ENCODE data around the gene AGGF1.

Gene AGGF1

GRCh38 chr5:77064040-77064439 lies 33.8 kb downstream of the AGGF1 start:
- H3K36me3 ChIP-seq (ENCODE audit: low read depth) = peaks cover 88% of the 10 kb centered on the region
- no peak for ATAC-seq (ENCODE audit: low read depth)
- peak; percentile 33 for TF ChIP-seq CTCF (IDR thresholded peaks at IDR 0.05; ENCODE audit: poor library complexity, severe bottlenecking)

GRCh38 chr5:77065256-77065655 lies 35.1 kb downstream of the AGGF1 start:
- no peak for DNase-seq (ENCODE audit: low spot score)
- no peak overlapping the region for H3K4me3 ChIP-seq (ENCODE audit: severe bottlenecking)
- H3K4me1 ChIP-seq (ENCODE audit: insufficient read depth, poor library complexity, severe bottlenecking) = no peaks in the 10 kb centered on the region
- no peak overlapping the region for H3K27ac ChIP-seq (ENCODE audit: poor library complexity, severe bottlenecking)
- H3K9me3 ChIP-seq (ENCODE audit: severe bottlenecking) = no peaks in the 10 kb centered on the region
- H3K27me3 ChIP-seq (ENCODE audit: insufficient read depth, poor library complexity, severe bottlenecking) = no peaks in the 10 kb centered on the region
- no peak for ATAC-seq (ENCODE audit: low read depth)
- no peak for TF ChIP-seq CTCF (IDR thresholded peaks at IDR 0.05; ENCODE audit: poor library complexity, severe bottlenecking)
- peaks cover 76% of the 10 kb centered on the region for H3K36me3 ChIP-seq (ENCODE audit: low read depth)

More at GRCh38 chr5:77064040-77064439, 33.8 kb downstream of the AGGF1 start:
- DNase-seq (ENCODE audit: low spot score) = no peak
- Histone ChIP-seq H3K9me3 (ENCODE audit: severe bottlenecking) (no peaks in the 10 kb centered on the region), H3K4me3 (ENCODE audit: severe bottlenecking) (no peak overlapping the region), H3K27ac (ENCODE audit: poor library complexity, severe bottlenecking) (no peak overlapping the region), H3K27me3 (ENCODE audit: insufficient read depth, poor library complexity, severe bottlenecking) (no peaks in the 10 kb centered on the region), H3K4me1 (ENCODE audit: insufficient read depth, poor library complexity, severe bottlenecking) (no peaks in the 10 kb centered on the region)

- ATAC-seq (ENCODE audit: low read depth) (no peak), DNase-seq (ENCODE audit: low spot score) (no peak)
- no peaks in the 10 kb centered on the region for H3K27me3 ChIP-seq (ENCODE audit: insufficient read depth, poor library complexity, severe bottlenecking)
- H3K27ac ChIP-seq (ENCODE audit: poor library complexity, severe bottlenecking) = no peak overlapping the region
- no peaks in the 10 kb centered on the region for H3K9me3 ChIP-seq (ENCODE audit: severe bottlenecking)
- H3K4me3 ChIP-seq (ENCODE audit: severe bottlenecking) = no peak overlapping the region
- no peak for TF ChIP-seq CTCF (IDR thresholded peaks at IDR 0.05; ENCODE audit: poor library complexity, severe bottlenecking)
- no peaks in the 10 kb centered on the region for H3K4me1 ChIP-seq (ENCODE audit: insufficient read depth, poor library complexity, severe bottlenecking)
- peaks cover 67% of the 10 kb centered on the region for H3K36me3 ChIP-seq (ENCODE audit: low read depth)
These were observed 36.0 kb downstream of the AGGF1 start for GRCh38 chr5:77066184-77066583.

GRCh38 chr5:77066823-77067442 lies 36.7 kb downstream of the AGGF1 start:
- Histone ChIP-seq H3K4me3 (ENCODE audit: severe bottlenecking) (no peak overlapping the region), H3K36me3 (ENCODE audit: low read depth) (peaks cover 59% of the 10 kb centered on the region), H3K4me1 (ENCODE audit: insufficient read depth, poor library complexity, severe bottlenecking) (no peaks in the 10 kb centered on the region), H3K9me3 (ENCODE audit: severe bottlenecking) (no peaks in the 10 kb centered on the region), H3K27me3 (ENCODE audit: insufficient read depth, poor library complexity, severe bottlenecking) (no peaks in the 10 kb centered on the region), H3K27ac (ENCODE audit: poor library complexity, severe bottlenecking) (no peak overlapping the region)
- ATAC-seq (ENCODE audit: low read depth) = peak; percentile 85
- TF ChIP-seq CTCF (IDR thresholded peaks at IDR 0.05; ENCODE audit: poor library complexity, severe bottlenecking) = no peak
- no peak for DNase-seq (ENCODE audit: low spot score)

- Histone ChIP-seq H3K27ac (ENCODE audit: poor library complexity, severe bottlenecking) (no peak overlapping the region), H3K4me3 (ENCODE audit: severe bottlenecking) (no peak overlapping the region), H3K27me3 (ENCODE audit: insufficient read depth, poor library complexity, severe bottlenecking) (no peaks in the 10 kb centered on the region), H3K36me3 (ENCODE audit: low read depth) (no peaks in the 10 kb centered on the region), H3K4me1 (ENCODE audit: insufficient read depth, poor library complexity, severe bottlenecking) (no peaks in the 10 kb centered on the region), H3K9me3 (ENCODE audit: severe bottlenecking) (no peaks in the 10 kb centered on the region)
- ATAC-seq (ENCODE audit: low read depth) (no peak), DNase-seq (ENCODE audit: low spot score) (no peak)
- TF ChIP-seq CTCF (IDR thresholded peaks at IDR 0.05; ENCODE audit: poor library complexity, severe bottlenecking) = no peak
These were observed 43.5 kb downstream of the AGGF1 start for GRCh38 chr5:77073667-77074066.

All from RWPE2 (cell line).